HEK293 (cell line): Measurements from ENCODE around the gene HMGN3.
A peak's percentile ranks its signal among the peaks of the same experiment; 100 is the strongest.

Experiments
- CTCF ChIA-PET: fragments of 350-600 bp; formaldehyde crosslinking; extraction: SDS; loops from one replicate; lab custom pipeline; 2021; ENCODE audit warnings: antibody characterized with exemption; lab: Yijun Ruan, JAX
- POLR2A ChIA-PET: fragments of 300-600 bp; formaldehyde crosslinking; extraction: SDS; loops from one replicate; lab custom pipeline; 2020; ENCODE audit warnings: antibody characterized with exemption, inconsistent platforms; lab: Yijun Ruan, JAX
- H3K27ac ChIP-seq: fragments of 200-500 bp; sonication (Bioruptor generic); 2 replicates; pipeline ENCODE4 v1.5.1; 2014; ENCODE audit warnings: low read depth, low read length, control low read depth, inconsistent platforms; ENCODE audit errors: extremely low read depth
- H3K36me3 ChIP-seq, 2 experiments: fragments of 200-500 bp in 1 of 2; sonication (Bioruptor generic) in 1 of 2; 1 replicate in 1 of 2; 2 replicates in 1 of 2; pipeline ENCODE4 v1.5.1; 2014 to 2017; ENCODE audit warnings: inconsistent platforms in 2 of 2, low read length in 2 of 2; ENCODE audit not compliant: control insufficient read depth in 2 of 2, insufficient read depth in 1 of 2
- H3K4me1 ChIP-seq: fragments of 200-500 bp; sonication (Bioruptor generic); 2 replicates; pipeline ENCODE4 v1.5.1; 2014; ENCODE audit warnings: mild to moderate bottlenecking, low read length, inconsistent platforms; ENCODE audit not compliant: control insufficient read depth, insufficient read depth
- H3K4me3 ChIP-seq: 2 replicates; pipeline ENCODE4 v1.5.1; 2011; ENCODE audit warnings: low read depth, mild to moderate bottlenecking, control low read depth, low read length, moderate library complexity
- H3K9me3 ChIP-seq: fragments of 200-500 bp; sonication (Bioruptor generic); 2 replicates; pipeline ENCODE4 v1.5.1; 2014; ENCODE audit warnings: low read depth, low read length, inconsistent platforms; ENCODE audit not compliant: control insufficient read depth, insufficient read depth
- BCL11A ChIP-seq: fragments of 450-650 bp; formaldehyde crosslinking; IDR thresholded peaks from 2 replicates; pipeline ENCODE4 v1.5.1; 2016; ENCODE audit warnings: low read depth, missing biosample characterization, missing genetic modification characterization
- FEZF1 ChIP-seq: fragments of 450-650 bp; formaldehyde crosslinking; IDR thresholded peaks from 2 replicates; pipeline ENCODE4 v1.5.1; 2016; ENCODE audit warnings: missing biosample characterization, missing genetic modification characterization
- GLI2 ChIP-seq: fragments of 450-650 bp; formaldehyde crosslinking; IDR thresholded peaks from 2 replicates; pipeline ENCODE4; 2017; ENCODE audit warnings: missing biosample characterization, missing genetic modification characterization, low read depth, borderline replicate concordance
- IKZF3 ChIP-seq: fragments of 450-650 bp; IDR thresholded peaks from 2 replicates; pipeline ENCODE4 v1.5.0; 2018; ENCODE audit warnings: missing biosample characterization, mild to moderate bottlenecking, missing genetic modification characterization, moderate library complexity
- INSM2 ChIP-seq: fragments of 450-650 bp; formaldehyde crosslinking; IDR thresholded peaks from 2 replicates; pipeline ENCODE4 v1.5.1; 2016; ENCODE audit warnings: missing biosample characterization, missing genetic modification characterization
- KLF16 ChIP-seq: fragments of 450-650 bp; formaldehyde crosslinking; IDR thresholded peaks from 2 replicates; pipeline ENCODE4 v1.5.1; 2017; ENCODE audit warnings: missing biosample characterization, missing genetic modification characterization
- OSR2 ChIP-seq: fragments of 450-650 bp; formaldehyde crosslinking; IDR thresholded peaks from 2 replicates; pipeline ENCODE4 v1.5.1; 2016; ENCODE audit warnings: missing biosample characterization, missing genetic modification characterization
- PRDM6 ChIP-seq: fragments of 450-650 bp; formaldehyde crosslinking; IDR thresholded peaks from 2 replicates; pipeline ENCODE4 v1.5.1; 2017; ENCODE audit warnings: missing biosample characterization, missing genetic modification characterization
- TSHZ1 ChIP-seq: fragments of 450-650 bp; formaldehyde crosslinking; IDR thresholded peaks from 2 replicates; pipeline ENCODE4 v1.5.1; 2016; ENCODE audit warnings: missing biosample characterization, missing genetic modification characterization, borderline replicate concordance
- WT1 ChIP-seq: fragments of 450-650 bp; formaldehyde crosslinking; IDR thresholded peaks from 2 replicates; pipeline ENCODE4 v1.5.1; 2016; ENCODE audit warnings: missing biosample characterization, missing genetic modification characterization
- ZBTB17 ChIP-seq: fragments of 450-650 bp; formaldehyde crosslinking; IDR thresholded peaks from 2 replicates; pipeline ENCODE4 v1.5.1; 2016; ENCODE audit warnings: missing biosample characterization, missing genetic modification characterization
- ZBTB44 ChIP-seq: fragments of 450-650 bp; IDR thresholded peaks from 2 replicates; pipeline ENCODE4 v1.5.1; 2018; ENCODE audit warnings: missing biosample characterization, mild to moderate bottlenecking, missing genetic modification characterization
- ZBTB8A ChIP-seq: fragments of 450-650 bp; formaldehyde crosslinking; IDR thresholded peaks from 2 replicates; pipeline ENCODE4 v1.5.1; 2016; ENCODE audit warnings: missing biosample characterization, missing genetic modification characterization
- ZNF140 ChIP-seq: fragments of 450-650 bp; formaldehyde crosslinking; IDR thresholded peaks from 2 replicates; pipeline ENCODE4 v1.5.1; 2016; ENCODE audit warnings: missing biosample characterization, missing genetic modification characterization
- ZNF658 ChIP-seq: fragments of 450-650 bp; formaldehyde crosslinking; IDR thresholded peaks from 2 replicates; pipeline ENCODE4; 2016; ENCODE audit warnings: missing biosample characterization, missing genetic modification characterization
- ZNF843 ChIP-seq: fragments of 450-650 bp; formaldehyde crosslinking; IDR thresholded peaks from 2 replicates; pipeline ENCODE4 v1.5.1; 2016; ENCODE audit warnings: missing biosample characterization, missing genetic modification characterization
- TF ChIP-seq, protein P1 (sequence below): fragments of 450-650 bp; formaldehyde crosslinking; IDR thresholded peaks from 2 replicates; pipeline ENCODE4 v1.5.1; 2016; ENCODE audit warnings: missing biosample characterization, missing genetic modification characterization

HMGN3 gene

DNA sequence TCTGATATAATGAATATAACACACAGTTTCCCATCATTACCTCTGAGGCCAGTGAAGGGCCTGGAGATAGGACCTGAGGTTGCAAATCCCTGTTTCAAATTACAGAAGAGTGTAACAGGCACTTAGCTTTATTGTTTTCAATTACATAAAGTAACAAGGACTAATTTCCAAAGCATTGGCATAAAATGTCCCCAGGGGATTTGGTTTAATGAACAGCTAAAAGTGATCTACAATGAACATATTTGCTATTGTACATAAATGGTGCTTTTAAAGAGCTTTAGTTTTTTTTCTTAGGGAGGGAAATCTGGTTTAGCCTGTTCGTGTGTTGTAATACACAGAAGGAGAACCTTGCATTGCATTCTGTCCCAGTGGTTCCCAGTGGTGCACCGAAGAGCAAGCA is 54.4 kb downstream of the HMGN3 start:
- POLR2A ChIA-PET = no interaction called here
- TF ChIP-seq PRDM6 (tag by site-specific recombination) (peak; percentile 94), ZBTB44 (tag by site-specific recombination) (peak; percentile 89), ZNF140 (tag by site-specific recombination) (no peak), OSR2 (peak; percentile 89), BCL11A (peak; percentile 50; the same call in 1 of the 2 replicates), ZNF843 (tag by site-specific recombination) (0 out of 2 replicates have a peak, but pooled peaks have one; percentile 44), TSHZ1 (tag by site-specific recombination) (peak; percentile 83), IKZF3 (0 out of 2 replicates have a peak, but pooled peaks have one; percentile 31), ZNF658 (tag by site-specific recombination) (no peak), ZBTB8A (tag by site-specific recombination) (0 out of 2 replicates have a peak, but pooled peaks have one; percentile 20), FEZF1 (tag by site-specific recombination) (peak; percentile 63), WT1 (tag by site-specific recombination) (peak; percentile 98), ZBTB17 (tag by site-specific recombination) (peak; percentile 53; the same call in 1 of the 2 replicates), KLF16 (tag by site-specific recombination) (no peak), GLI2 (tag by site-specific recombination) (peak; percentile 42; the same call in 1 of the 2 replicates), INSM2 (tag by site-specific recombination) (peak; percentile 78; the same call in 1 of the 2 replicates)
- TF ChIP-seq, protein P1, sequence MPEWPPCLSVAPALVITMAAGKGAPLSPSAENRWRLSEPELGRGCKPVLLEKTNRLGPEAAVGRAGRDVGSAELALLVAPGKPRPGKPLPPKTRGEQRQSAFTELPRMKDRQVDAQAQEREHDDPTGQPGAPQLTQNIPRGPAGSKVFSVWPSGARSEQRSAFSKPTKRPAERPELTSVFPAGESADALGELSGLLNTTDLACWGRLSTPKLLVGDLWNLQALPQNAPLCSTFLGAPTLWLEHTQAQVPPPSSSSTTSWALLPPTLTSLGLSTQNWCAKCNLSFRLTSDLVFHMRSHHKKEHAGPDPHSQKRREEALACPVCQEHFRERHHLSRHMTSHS = no peak
- TF ChIP-seq, all 188 proteins: peak for 13
- no peak overlapping the region for H3K27ac ChIP-seq

More for the DNA sequence above, 54.4 kb downstream of the HMGN3 start:
- CTCF ChIA-PET = interaction anchor here (0.5 to 1.2 kb wide), 3 partner anchors 9 to 522 kb away, joined by 3 to 6 read pairs (median 4); no protein-coding TSS in a partner anchor
- H3K9me3 ChIP-seq = no peaks in the 10 kb centered on the region
- H3K4me3 ChIP-seq = no peak overlapping the region
- H3K36me3 ChIP-seq = no peaks in the 10 kb centered on the region
- no peaks in the 10 kb centered on the region for H3K4me1 ChIP-seq
